AG04450 (cell line): ENCODE data around the gene PEX11B. TPM values are rescaled to one million over a fixed set of nuclear protein-coding genes. Genes with fewer than 3 reads are reported as not detected.

Source experiments
- CTCF ChIA-PET: fragments of 300-600, 350-600 bp; formaldehyde crosslinking; extraction: SDS; loops from one replicate; lab custom pipeline; 2022; ENCODE audit warnings: antibody characterized with exemption, inconsistent platforms; lab: Charles Lee
- POLR2A ChIA-PET: fragments of 350-600 bp; formaldehyde crosslinking; extraction: SDS; loops from one replicate; lab custom pipeline; 2021; ENCODE audit warnings: antibody characterized with exemption, inconsistent platforms; lab: Yijun Ruan, JAX
- DNase-seq: peaks from one replicate; pipeline ENCODE4 v3.0.0-alpha.2; 2011; ENCODE audit warnings: low read depth, low spot score
- H3K27ac ChIP-seq: one replicate; pipeline ENCODE4 v1.5.1; 2012; ENCODE audit warnings: low read depth, low read length, control low read depth
- H3K27me3 ChIP-seq: one replicate; pipeline ENCODE4 v1.6.0; 2012; ENCODE audit warnings: low read length; ENCODE audit not compliant: control insufficient read depth, insufficient read depth
- H3K4me3 ChIP-seq: 2 replicates; pipeline ENCODE4 v1.5.1; 2011; ENCODE audit warnings: mild to moderate bottlenecking, low read depth, low read length, control low read depth
- H3K9me3 ChIP-seq: 2 replicates; pipeline ENCODE4 v1.5.1; 2012; ENCODE audit warnings: low read length; ENCODE audit not compliant: control insufficient read depth, insufficient read depth
- CTCF ChIP-seq: IDR thresholded peaks from 2 replicates; pipeline ENCODE4 v1.5.1; 2011; ENCODE audit warnings: low read depth, low read length, control low read depth, inconsistent platforms
- polyA plus RNA-seq: library from polyadenylated mRNA; depleted of rRNA; stranded (reverse); fragments of >200 nt; gene quantifications from 2 replicates; pipeline ENCODE4 v1.2.3, GENCODE V29; 2011

Gene PEX11B
- polyA plus RNA-seq, 1 experiment = 51.1 TPM

GRCh38 chr1:145957443-145958319, 39.2 kb upstream of the PEX11B start, which contains the start of gene LIX1L:
Gene LIX1L, minus strand, starts transcription at chr1:145958017. Its CDS starts 90 bp downstream, at chr1:145957927.
- H3K27ac ChIP-seq = peak within 1 kb of the TSS; percentile 76
- DNase-seq = peak; percentile 89
- ChIA-PET POLR2A (interaction anchor here (0.5 to 2.6 kb wide), 8 partner anchors 16 to 112 kb away, joined by 3 to 22 read pairs (median 4); partner anchors contain the start of genes NUDT17, PIAS3 and RBM8A), CTCF (interaction anchor here (0.7 to 1.8 kb wide), 5 partner anchors 9 to 31 kb away, joined by 3 to 9 read pairs (median 6); partner anchors contain the start of gene RBM8A)
- peak within 1 kb of the TSS; percentile 84 for H3K4me3 ChIP-seq
- no peaks in the 10 kb centered on the region; the same call in 1 of the 2 replicates for H3K9me3 ChIP-seq
- no peaks in the 10 kb centered on the region for H3K27me3 ChIP-seq
- no peak for TF ChIP-seq CTCF

- no peak for DNase-seq
- ChIA-PET POLR2A (interaction anchor here (2.6 kb wide), 1 partner anchor 98 kb away, joined by 22 read pairs; the partner anchor contains the start of gene PIAS3), CTCF (interaction anchor here (0.7 to 1.9 kb wide), 5 partner anchors 9 to 30 kb away, joined by 3 to 9 read pairs (median 4); partner anchors contain the start of gene RBM8A)
- no peak for TF ChIP-seq CTCF
- Histone ChIP-seq H3K27ac (peak overlapping the region; percentile 76), H3K9me3 (no peaks in the 10 kb centered on the region; the same call in 1 of the 2 replicates), H3K4me3 (peak overlapping the region; percentile 84), H3K27me3 (no peaks in the 10 kb centered on the region)
Observed at GRCh38 chr1:145956781-145957442, 38.4 kb upstream of the PEX11B start.

GRCh38 chr1:145956361-145956760, 37.8 kb upstream of the PEX11B start:
- TF ChIP-seq CTCF = no peak
- no peak for DNase-seq
- Histone ChIP-seq H3K27ac (no peak overlapping the region), H3K9me3 (no peaks in the 10 kb centered on the region; the same call in 1 of the 2 replicates), H3K4me3 (peak overlapping the region; percentile 84), H3K27me3 (no peaks in the 10 kb centered on the region)
- ChIA-PET CTCF (interaction anchor here (1.9 kb wide), 1 partner anchor 29 kb away, joined by 4 read pairs; the partner anchor contains the start of gene RBM8A), POLR2A (interaction anchor here (2.6 kb wide), 1 partner anchor 97 kb away, joined by 22 read pairs; the partner anchor contains the start of gene PIAS3)

GRCh38 chr1:145955436-145955835, 36.9 kb upstream of the PEX11B start:
- TF ChIP-seq CTCF = no peak
- ChIA-PET CTCF (interaction anchor here (1.9 kb wide), 1 partner anchor 28 kb away, joined by 4 read pairs; the partner anchor contains the start of gene RBM8A), POLR2A (no interaction called here)
- Histone ChIP-seq H3K27ac (no peak overlapping the region), H3K9me3 (no peaks in the 10 kb centered on the region), H3K4me3 (peak overlapping the region; percentile 84), H3K27me3 (no peaks in the 10 kb centered on the region)
- no peak for DNase-seq
